Astrocyte of the spinal cord (primary cell): ENCODE results near the gene SLC17A7.

Experiments used
- DNase-seq: peaks from one replicate; pipeline ENCODE4 v3.0.0; 2011; ENCODE audit warnings: low read depth, low spot score
- H3K4me3 ChIP-seq: 2 replicates; pipeline ENCODE4 v1.5.1; 2011; ENCODE audit warnings: low read depth, mild to moderate bottlenecking, low read length, moderate library complexity
- CTCF ChIP-seq: IDR thresholded peaks from 2 replicates; pipeline ENCODE4 v1.5.1; 2012; ENCODE audit warnings: low read depth, mild to moderate bottlenecking, low read length, inconsistent platforms
- in situ Hi-C: cut with HindIII; loops from 2 replicates; pipeline ENCODE4 v1.10.0; 2017; ENCODE audit warnings: low sequenced_read_pairs

SLC17A7 gene

GRCh38 chr19:49435670-49436069 lies 5.7 kb downstream of the SLC17A7 start:
- no peak for DNase-seq
- in situ Hi-C loops, result no loop called here
- TF ChIP-seq CTCF, result no peak
- no peak overlapping the region for H3K4me3 ChIP-seq

DNA sequence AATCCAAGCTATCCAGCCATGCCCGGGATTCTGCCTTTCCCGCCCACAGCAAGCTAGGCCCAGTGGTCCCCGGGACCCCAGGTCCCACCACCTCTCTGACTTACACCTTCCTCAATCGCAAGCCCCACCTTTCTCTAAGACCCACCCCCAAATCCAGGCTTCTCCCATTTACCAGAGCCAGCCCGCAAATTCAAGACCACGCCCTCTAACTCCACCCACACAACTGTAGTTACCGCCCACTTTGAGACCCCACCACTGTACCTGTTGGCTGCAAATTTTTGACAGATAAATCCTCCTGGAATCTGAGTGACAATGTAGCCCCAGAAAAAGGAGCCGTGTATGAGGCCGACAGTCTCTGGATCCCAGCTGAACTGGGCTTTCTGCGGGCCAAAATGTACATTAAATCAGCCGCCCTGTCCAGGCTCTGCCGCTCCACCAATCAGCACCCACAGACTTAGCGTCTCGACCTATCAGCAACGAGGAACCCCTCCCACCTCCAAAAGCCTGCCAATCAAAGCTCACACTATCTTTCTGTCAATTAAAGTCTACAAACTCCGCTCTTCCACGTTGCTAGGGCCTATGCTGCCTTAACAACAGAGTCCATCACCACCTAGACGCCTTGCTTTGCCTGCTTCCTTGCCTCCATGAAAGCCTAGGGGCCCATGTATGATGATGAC lies 6.3 kb downstream of the SLC17A7 start:
- in situ Hi-C loops, result no loop called here
- TF ChIP-seq CTCF, result no peak
- no peak for DNase-seq
- H3K4me3 ChIP-seq, result no peak overlapping the region

GRCh38 chr19:49433240-49433901 lies 8.0 kb downstream of the SLC17A7 start:
- in situ Hi-C loops, result no loop called here
- no peak for DNase-seq
- no peak for TF ChIP-seq CTCF
- no peak overlapping the region for H3K4me3 ChIP-seq

GRCh38 chr19:49432141-49433073 lies 8.9 kb downstream of the SLC17A7 start:
- no peak for DNase-seq
- H3K4me3 ChIP-seq, result no peak overlapping the region
- no peak for TF ChIP-seq CTCF
- in situ Hi-C loops, result no loop called here

DNA sequence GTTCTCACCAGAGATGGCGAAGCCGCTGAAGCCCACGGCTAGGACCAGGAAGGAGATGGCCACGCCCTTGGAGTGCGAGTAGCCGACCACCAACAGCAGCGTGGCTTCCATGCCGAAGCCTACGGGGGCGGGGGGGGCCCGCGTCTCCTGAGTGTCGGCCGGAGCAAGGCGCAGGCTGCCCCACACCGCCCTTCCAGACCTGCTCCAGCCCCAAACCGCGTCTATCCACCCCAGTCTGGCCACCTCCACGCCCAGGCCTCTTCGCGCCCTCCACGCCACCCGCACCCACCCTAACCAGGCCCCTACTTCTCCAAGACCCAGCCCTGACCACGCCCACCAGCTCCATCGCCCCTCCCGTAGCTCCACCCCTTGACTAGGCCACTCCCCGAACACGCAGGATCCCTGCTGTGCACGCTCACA lies 10.0 kb downstream of the SLC17A7 start:
- no peak for TF ChIP-seq CTCF
- no peak overlapping the region for H3K4me3 ChIP-seq
- no peak for DNase-seq
- in situ Hi-C loops, result no loop called here

- in situ Hi-C loops, result no loop called here
- H3K4me3 ChIP-seq, result no peak overlapping the region
- TF ChIP-seq CTCF, result peak; percentile 34
- no peak for DNase-seq
Measured at GRCh38 chr19:49430678-49431329, 10.5 kb downstream of the SLC17A7 start.
